Duodenal mucosa (tissue), 2 donors: ENCODE data around the gene CDHR3.

Experiments used
- H3K27ac ChIP-seq: one replicate; pipeline ENCODE4 v1.7.0; 2013; ENCODE audit warnings: low read depth, low read length
- H3K27me3 ChIP-seq, 2 donors: one replicate each; pipeline ENCODE4 v1.7.0; 2013; ENCODE audit warnings: low read length in 2 of 2, control low read depth in 1 of 2; ENCODE audit not compliant: insufficient read depth in 2 of 2, control insufficient read depth in 1 of 2
- H3K36me3 ChIP-seq, 2 donors: one replicate each; pipeline ENCODE4 v1.7.0; 2013; ENCODE audit warnings: low read length in 2 of 2, control low read depth in 1 of 2; ENCODE audit not compliant: insufficient read depth in 2 of 2, control insufficient read depth in 1 of 2
- H3K4me1 ChIP-seq, 2 donors: one replicate each; pipeline ENCODE4 v1.7.0; 2013; ENCODE audit warnings: low read length in 2 of 2, control low read depth in 1 of 2; ENCODE audit not compliant: insufficient read depth in 2 of 2, control insufficient read depth in 1 of 2
- H3K4me3 ChIP-seq, 2 donors: one replicate each; pipeline ENCODE4 v1.7.0; 2013; ENCODE audit warnings: low read length in 2 of 2, low read depth in 1 of 2
- H3K9ac ChIP-seq, 2 donors: one replicate each; pipeline ENCODE4 v1.7.0; 2013; ENCODE audit warnings: low read length in 2 of 2, low read depth in 1 of 2
- H3K9me3 ChIP-seq, 2 donors: one replicate each; pipeline ENCODE4 v1.7.0; 2013; ENCODE audit warnings: low read length in 2 of 2, control low read depth in 1 of 2; ENCODE audit not compliant: control insufficient read depth in 1 of 2

The CDHR3 gene, protein sequence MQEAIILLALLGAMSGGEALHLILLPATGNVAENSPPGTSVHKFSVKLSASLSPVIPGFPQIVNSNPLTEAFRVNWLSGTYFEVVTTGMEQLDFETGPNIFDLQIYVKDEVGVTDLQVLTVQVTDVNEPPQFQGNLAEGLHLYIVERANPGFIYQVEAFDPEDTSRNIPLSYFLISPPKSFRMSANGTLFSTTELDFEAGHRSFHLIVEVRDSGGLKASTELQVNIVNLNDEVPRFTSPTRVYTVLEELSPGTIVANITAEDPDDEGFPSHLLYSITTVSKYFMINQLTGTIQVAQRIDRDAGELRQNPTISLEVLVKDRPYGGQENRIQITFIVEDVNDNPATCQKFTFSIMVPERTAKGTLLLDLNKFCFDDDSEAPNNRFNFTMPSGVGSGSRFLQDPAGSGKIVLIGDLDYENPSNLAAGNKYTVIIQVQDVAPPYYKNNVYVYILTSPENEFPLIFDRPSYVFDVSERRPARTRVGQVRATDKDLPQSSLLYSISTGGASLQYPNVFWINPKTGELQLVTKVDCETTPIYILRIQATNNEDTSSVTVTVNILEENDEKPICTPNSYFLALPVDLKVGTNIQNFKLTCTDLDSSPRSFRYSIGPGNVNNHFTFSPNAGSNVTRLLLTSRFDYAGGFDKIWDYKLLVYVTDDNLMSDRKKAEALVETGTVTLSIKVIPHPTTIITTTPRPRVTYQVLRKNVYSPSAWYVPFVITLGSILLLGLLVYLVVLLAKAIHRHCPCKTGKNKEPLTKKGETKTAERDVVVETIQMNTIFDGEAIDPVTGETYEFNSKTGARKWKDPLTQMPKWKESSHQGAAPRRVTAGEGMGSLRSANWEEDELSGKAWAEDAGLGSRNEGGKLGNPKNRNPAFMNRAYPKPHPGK

DNA sequence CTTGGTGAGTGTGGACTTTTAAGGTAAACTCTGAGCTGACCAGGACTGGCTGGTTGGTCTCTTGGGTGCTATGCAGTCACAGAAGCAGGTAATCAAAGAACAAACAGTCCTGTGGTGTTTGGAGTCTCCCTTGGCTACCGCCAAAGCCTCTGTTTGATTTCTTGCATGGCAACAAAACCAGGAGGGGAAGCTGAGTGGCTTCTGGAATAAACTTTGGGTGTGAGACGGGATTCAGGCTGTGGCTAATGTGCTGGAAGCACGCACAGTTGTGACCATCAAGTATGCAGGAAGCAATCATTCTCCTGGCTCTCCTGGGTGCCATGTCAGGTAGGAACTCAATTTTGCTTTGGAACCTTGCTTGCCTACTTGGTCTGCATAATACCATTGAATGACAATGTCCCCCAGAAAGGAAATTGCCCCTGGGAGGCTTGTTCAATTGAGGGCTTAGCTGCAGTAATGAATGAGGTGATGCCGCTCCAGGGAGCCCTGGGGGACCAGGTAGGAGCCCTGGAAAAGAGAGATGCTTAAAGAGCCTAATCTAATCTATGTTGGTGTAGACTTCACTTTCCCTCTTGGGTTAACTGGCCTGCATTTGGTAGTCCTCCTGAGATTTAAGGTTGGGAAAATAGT is at the start of gene CDHR3:
Gene CDHR3, plus strand, starts transcription at position 227 of the 630 bp plus-strand sequence. Its CDS starts 55 bp downstream, at position 282.
- no peaks in the 10 kb centered on the region for H3K4me1 ChIP-seq
- H3K36me3 ChIP-seq = no peaks in the 10 kb centered on the region
- H3K27me3 ChIP-seq = no peaks in the 10 kb centered on the region
- no peak within 1 kb of the TSS for H3K4me3 ChIP-seq
- no peaks in the 10 kb centered on the region for H3K9me3 ChIP-seq
- H3K9ac ChIP-seq = no peak within 1 kb of the TSS
- no peak within 1 kb of the TSS for H3K27ac ChIP-seq

DNA sequence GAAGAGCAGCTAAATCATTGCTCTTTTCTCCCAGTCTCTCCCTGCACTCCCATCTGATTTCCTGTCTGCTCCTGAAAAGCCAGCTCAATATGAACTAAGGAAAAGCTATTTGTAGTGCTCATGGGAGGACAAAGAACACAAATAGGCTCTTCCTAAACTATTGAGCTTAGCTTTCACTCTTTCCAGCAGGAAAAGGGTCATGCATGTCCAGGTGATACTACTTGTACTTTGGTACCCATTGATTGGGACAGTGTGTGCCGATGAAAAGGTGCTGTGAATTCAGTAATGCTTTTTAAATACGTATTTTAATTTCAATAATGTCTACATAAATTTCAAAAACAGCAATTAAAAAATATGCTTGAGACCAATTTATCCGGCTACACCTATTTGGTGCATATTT is 49.1 kb upstream of the CDHR3 start:
- Histone ChIP-seq H3K4me3 (no peak overlapping the region), H3K9ac (no peak overlapping the region), H3K9me3 (no peaks in the 10 kb centered on the region), H3K36me3 (peaks cover 5 to 16% of the 10 kb centered on the region in 2 donors), H3K27me3 (no peaks in the 10 kb centered on the region), H3K27ac (no peak overlapping the region), H3K4me1 (no peaks in the 10 kb centered on the region)

DNA sequence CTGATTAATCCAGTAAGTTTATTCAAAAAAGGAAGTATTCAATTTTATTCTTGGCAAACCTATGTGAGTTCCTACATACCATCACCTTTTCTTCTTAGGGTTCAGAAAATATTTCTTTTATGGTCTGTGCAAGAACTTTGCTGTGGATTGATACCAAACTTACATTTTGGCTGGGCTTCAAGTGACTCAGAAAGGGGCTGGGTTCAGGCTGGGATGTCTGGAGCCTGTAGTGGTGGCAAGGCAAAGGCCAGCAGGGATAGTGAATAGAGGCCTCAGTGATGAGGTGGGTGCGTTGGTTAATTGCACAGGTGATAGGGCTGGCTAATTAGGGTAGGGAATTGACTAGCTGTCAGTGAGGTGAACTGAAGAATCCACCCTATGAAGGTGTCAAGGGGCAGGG is 46.5 kb upstream of the CDHR3 start:
- Histone ChIP-seq H3K4me3 (no peak overlapping the region), H3K27ac (no peak overlapping the region), H3K9me3 (no peaks in the 10 kb centered on the region), H3K9ac (no peak overlapping the region), H3K27me3 (no peaks in the 10 kb centered on the region), H3K4me1 (no peaks in the 10 kb centered on the region), H3K36me3 (peaks cover 0 to 9% of the 10 kb centered on the region in 2 donors)

DNA sequence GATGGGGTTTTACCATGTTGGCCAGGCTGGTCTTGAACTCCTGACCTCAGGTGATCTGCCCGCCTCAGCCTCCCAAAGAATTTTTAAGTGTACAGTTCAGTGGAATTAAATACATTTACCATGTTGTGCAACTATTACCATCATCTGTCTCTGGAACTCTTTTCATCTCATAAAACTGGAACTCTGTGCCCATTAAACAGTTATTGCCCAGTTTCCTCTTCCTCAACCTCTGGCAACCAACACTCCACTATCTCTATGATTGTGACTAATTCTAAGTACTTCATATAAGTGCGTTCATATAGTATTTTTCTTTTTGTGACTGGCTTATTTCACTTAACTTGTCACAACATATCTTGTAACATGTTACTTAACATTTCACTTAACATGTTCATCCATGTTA is 45.4 kb upstream of the CDHR3 start:
- Histone ChIP-seq H3K9ac (no peak overlapping the region), H3K4me1 (no peaks in the 10 kb centered on the region), H3K4me3 (no peak overlapping the region), H3K27ac (no peak overlapping the region), H3K36me3 (peaks cover 0 to 9% of the 10 kb centered on the region in 2 donors), H3K27me3 (no peaks in the 10 kb centered on the region), H3K9me3 (no peaks in the 10 kb centered on the region)

DNA sequence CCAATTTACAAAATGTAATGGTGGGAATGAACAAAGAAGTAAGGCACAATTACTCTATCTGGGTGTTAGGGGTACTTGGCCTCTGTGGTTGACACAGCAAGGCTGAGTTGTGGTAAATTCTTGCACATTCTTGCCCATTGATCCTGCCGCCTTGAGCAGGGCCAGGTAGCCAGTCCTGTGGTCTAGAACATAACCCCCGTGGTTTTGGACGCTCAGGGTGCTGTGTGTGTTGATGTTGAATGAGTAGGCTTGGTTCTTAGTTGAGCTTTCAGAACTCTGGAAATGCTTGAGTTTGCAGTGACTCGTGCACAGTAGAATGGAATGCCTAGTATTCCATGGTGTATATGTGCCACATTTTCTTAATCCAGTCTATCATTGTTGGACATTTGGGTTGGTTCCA is 42.3 kb upstream of the CDHR3 start:
- Histone ChIP-seq H3K4me3 (no peak overlapping the region), H3K27me3 (no peaks in the 10 kb centered on the region), H3K27ac (no peak overlapping the region), H3K9me3 (no peaks in the 10 kb centered on the region), H3K9ac (no peak overlapping the region), H3K36me3 (peaks cover 5 to 6% of the 10 kb centered on the region in 2 donors), H3K4me1 (no peaks in the 10 kb centered on the region)

DNA sequence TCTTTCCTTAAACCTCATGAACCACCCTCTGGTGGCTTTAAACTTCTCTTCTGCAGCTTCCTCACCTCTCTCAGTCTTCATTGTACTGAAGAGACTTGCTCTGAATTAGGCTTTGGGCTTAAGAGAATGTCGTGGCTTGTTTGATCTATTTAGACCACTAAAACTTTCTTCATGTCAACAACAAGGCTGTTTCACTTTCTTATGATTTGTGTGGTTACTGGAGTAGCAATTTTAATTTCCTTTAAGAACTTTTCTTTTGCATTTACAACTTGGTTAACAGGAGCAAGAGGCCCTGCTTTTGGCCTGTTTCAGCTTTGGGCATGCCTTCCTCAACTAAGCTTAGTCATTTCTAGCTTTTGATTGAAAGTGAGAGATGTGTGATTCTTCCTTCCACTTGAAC is 38.1 kb upstream of the CDHR3 start:
- no peak overlapping the region for H3K9ac ChIP-seq
- H3K4me1 ChIP-seq = no peaks in the 10 kb centered on the region
- H3K4me3 ChIP-seq = no peak overlapping the region
- no peaks in the 10 kb centered on the region for H3K27me3 ChIP-seq
- peaks cover 8 to 9% of the 10 kb centered on the region in 2 donors for H3K36me3 ChIP-seq
- no peak overlapping the region for H3K27ac ChIP-seq
- H3K9me3 ChIP-seq = no peaks in the 10 kb centered on the region

DNA sequence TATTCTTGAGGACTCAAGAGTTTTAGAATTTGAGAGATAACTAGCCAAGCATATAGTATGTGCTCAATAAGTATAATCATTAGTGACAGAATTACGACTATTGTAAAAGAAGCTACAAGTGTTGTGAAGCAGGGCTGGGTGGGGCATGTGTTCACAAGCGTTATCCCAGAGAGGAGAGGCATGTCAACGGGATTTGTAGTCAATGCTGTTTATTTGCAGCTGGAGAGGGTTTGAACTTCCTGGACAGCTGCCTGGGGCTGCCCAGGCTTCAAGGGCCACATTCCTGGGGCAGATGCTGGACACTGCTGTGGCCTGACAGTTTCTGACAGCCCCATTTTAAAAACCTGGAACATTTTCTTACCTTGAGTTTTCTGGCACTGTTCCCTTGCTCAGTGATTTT is 36.9 kb upstream of the CDHR3 start:
- H3K4me3 ChIP-seq = no peak overlapping the region
- H3K36me3 ChIP-seq = peaks cover 8 to 9% of the 10 kb centered on the region in 2 donors
- no peaks in the 10 kb centered on the region for H3K9me3 ChIP-seq
- H3K4me1 ChIP-seq = no peaks in the 10 kb centered on the region
- H3K9ac ChIP-seq = no peak overlapping the region
- no peak overlapping the region for H3K27ac ChIP-seq
- H3K27me3 ChIP-seq = no peaks in the 10 kb centered on the region

DNA sequence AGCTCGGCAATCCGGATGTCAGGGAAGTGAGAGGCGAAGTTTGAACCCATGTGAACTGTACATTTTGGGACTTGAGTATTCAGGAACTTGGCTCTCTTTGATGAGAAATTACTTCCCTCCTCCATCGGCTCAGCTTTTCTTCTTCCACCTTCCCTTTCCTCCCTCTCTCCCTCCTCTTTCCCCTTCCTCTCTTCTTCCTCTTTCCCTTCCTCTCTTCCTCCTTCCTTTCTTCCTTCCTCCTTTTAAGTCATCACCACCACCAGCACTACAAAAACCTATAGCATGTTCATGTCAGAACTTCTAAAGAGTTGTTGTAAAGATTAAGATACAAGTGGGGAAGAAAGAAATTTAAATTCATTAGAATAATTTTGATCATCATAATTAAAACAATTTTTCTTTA is 31.9 kb upstream of the CDHR3 start:
- Histone ChIP-seq H3K27me3 (no peaks in the 10 kb centered on the region), H3K4me3 (no peak overlapping the region), H3K27ac (no peak overlapping the region), H3K9ac (no peak overlapping the region), H3K36me3 (peaks cover 3% of the 10 kb centered on the region in 2 donors), H3K9me3 (no peaks in the 10 kb centered on the region), H3K4me1 (peaks cover 0 to 3% of the 10 kb centered on the region in 2 donors)

DNA sequence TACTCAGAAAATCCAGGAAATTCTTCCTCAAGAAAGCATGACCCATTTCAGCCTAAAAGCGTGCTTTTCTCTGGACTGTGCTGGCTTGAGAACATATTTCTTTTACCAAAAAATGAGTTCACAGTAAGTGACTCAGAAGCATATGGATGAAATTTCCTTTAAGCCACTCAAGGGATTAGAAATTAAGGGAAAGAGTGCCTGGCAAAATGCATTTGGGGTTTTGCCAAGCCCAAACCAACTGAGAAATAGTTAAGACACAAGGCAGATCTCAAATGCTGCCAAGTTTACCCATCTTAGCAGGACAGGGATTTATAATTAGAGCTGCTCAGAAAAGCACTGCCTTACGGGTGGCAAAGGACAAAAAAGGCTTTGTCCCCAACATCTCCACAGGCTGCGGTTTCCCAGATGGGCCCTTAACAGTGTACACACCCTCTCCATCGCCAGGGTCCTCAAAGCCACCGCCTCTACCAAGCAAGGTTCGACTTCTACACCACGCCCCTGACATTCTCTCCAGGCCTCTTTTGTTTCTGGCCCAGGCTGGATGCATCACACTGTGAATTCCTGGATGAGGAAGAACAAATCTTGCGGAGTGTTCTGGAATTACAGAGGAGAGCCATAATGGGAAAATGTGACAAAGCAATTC is 30.1 kb upstream of the CDHR3 start:
- Histone ChIP-seq H3K4me1 (peaks cover 0 to 3% of the 10 kb centered on the region in 2 donors), H3K27me3 (no peaks in the 10 kb centered on the region), H3K4me3 (no peak overlapping the region), H3K36me3 (peaks cover 3% of the 10 kb centered on the region in 2 donors), H3K27ac (no peak overlapping the region), H3K9me3 (no peaks in the 10 kb centered on the region), H3K9ac (no peak overlapping the region)
